GM11168 (cell line): ENCODE data around the gene PLCG1.

Experiments used
- in situ Hi-C: fragments of 300-500 bp; cut with MboI; formaldehyde crosslinking; loops from one replicate; pipeline ENCODE4 v1.12.0; 2022; ENCODE audit warnings: low sequenced_read_pairs; ENCODE audit not compliant: unreplicated experiment

PLCG1 gene

GRCh38 chr20:41163821-41164220 is 26.5 kb downstream of the PLCG1 start:
- in situ Hi-C loops: no loop called here

- in situ Hi-C loops: no loop called here
Observed at GRCh38 chr20:41165001-41165882, 27.9 kb downstream of the PLCG1 start.

GRCh38 chr20:41166201-41167117 is 29.1 kb downstream of the PLCG1 start:
- in situ Hi-C loops: no loop called here

GRCh38 chr20:41167118-41167470 is 29.8 kb downstream of the PLCG1 start:
- in situ Hi-C loops: no loop called here

GRCh38 chr20:41167481-41168253 is 30.3 kb downstream of the PLCG1 start:
- in situ Hi-C loops: no loop called here

- in situ Hi-C loops: no loop called here
Observed at GRCh38 chr20:41168281-41169161, 31.2 kb downstream of the PLCG1 start.

GRCh38 chr20:41169162-41169690 is 31.9 kb downstream of the PLCG1 start:
- in situ Hi-C loops: no loop called here

GRCh38 chr20:41169791-41170351 is 32.5 kb downstream of the PLCG1 start:
- in situ Hi-C loops: loop anchor here (5.0 kb wide), 1 partner anchor 172 kb away; the partner anchor contains the start of gene LPIN3

- in situ Hi-C loops: loop anchor here (5.0 kb wide), 1 partner anchor 172 kb away; the partner anchor contains the start of gene LPIN3
Observed at GRCh38 chr20:41170386-41171105, 33.2 kb downstream of the PLCG1 start.

GRCh38 chr20:41171736-41172295 is 34.5 kb downstream of the PLCG1 start:
- in situ Hi-C loops: loop anchor here (5.0 kb wide), 1 partner anchor 170 kb away; the partner anchor contains the start of gene LPIN3

- in situ Hi-C loops: loop anchor here (5.0 kb wide), 1 partner anchor 170 kb away; the partner anchor contains the start of gene LPIN3
Observed at GRCh38 chr20:41172296-41173140, 35.2 kb downstream of the PLCG1 start.

- in situ Hi-C loops: loop anchor here (5.0 kb wide), 1 partner anchor 169 kb away; the partner anchor contains the start of gene LPIN3
Observed at GRCh38 chr20:41173161-41173721, 35.9 kb downstream of the PLCG1 start.

- in situ Hi-C loops: loop anchor here (5.0 kb wide), 1 partner anchor 168 kb away; the partner anchor contains the start of gene LPIN3
Observed at GRCh38 chr20:41173791-41174341, 36.5 kb downstream of the PLCG1 start.

- in situ Hi-C loops: loop anchor here (5.0 kb wide), 1 partner anchor 168 kb away; the partner anchor contains the start of gene LPIN3
Observed at GRCh38 chr20:41174373-41174772, 37.0 kb downstream of the PLCG1 start.

- in situ Hi-C loops: loop anchor here (5.0 kb wide), 1 partner anchor 168 kb away; the partner anchor contains the start of gene LPIN3
Observed at GRCh38 chr20:41174782-41175181, 37.4 kb downstream of the PLCG1 start.

GRCh38 chr20:41175201-41175651 is 37.9 kb downstream of the PLCG1 start:
- in situ Hi-C loops: no loop called here
